HCT116 (cell line): ENCODE data around the gene SDF4. TPM values are rescaled to one million over a fixed set of nuclear protein-coding genes. Genes with fewer than 3 reads are reported as not detected.
A peak's percentile ranks its signal among the peaks of the same experiment; 100 is the strongest.

Source experiments
- ATAC-seq: fragments of 200-7000 bp; cut with Tn5 transposase; 2 replicates; pipeline ENCODE4 v1.9.1; 2020; ENCODE audit warnings: mild to moderate bottlenecking, moderate library complexity
- Bru-seq: library from RNA; stranded (reverse); fragments of 400-500 nt; gene quantifications from one replicate; lab custom pipeline; 2021; lab: Mats Ljungman, UMichigan
- BruChase-seq, 2 experiments: library from RNA; stranded (reverse); fragments of 400-500 nt; gene quantifications; one replicate each; lab custom pipeline; 2021; lab: Mats Ljungman, UMichigan
- BruUV-seq: library from RNA; stranded (reverse); fragments of 400-500 nt; replicated peaks from 2 replicates; lab custom pipeline; 2021; lab: Mats Ljungman, UMichigan
- CTCF ChIA-PET: fragments of 300-600 bp; sonication (Branson Sonifier 250); formaldehyde crosslinking; loops from one replicate; lab custom pipeline; 2021; ENCODE audit warnings: antibody characterized with exemption; lab: Charles Lee
- POLR2A ChIA-PET: fragments of 300-600, 350-600 bp; sonication (Branson Sonifier 250); formaldehyde crosslinking; loops from one replicate; lab custom pipeline; 2021; ENCODE audit warnings: antibody characterized with exemption; lab: Charles Lee
- RAD21 ChIA-PET, 2 experiments: fragments of 300-600 bp; sonication (Branson Sonifier 250); formaldehyde crosslinking; loops; one replicate each; lab custom pipeline; 2023; ENCODE audit warnings: low total read pairs in 2 of 2; ENCODE audit not compliant: uncharacterized antibody in 2 of 2, unreplicated experiment in 2 of 2, low non-redundant PET in 1 of 2; lab: Charles Lee
- DNase-seq: peaks from one replicate; pipeline ENCODE4 v3.0.0-alpha.2; 2010; ENCODE audit warnings: low read depth, low spot score
- H2AFZ ChIP-seq: fragments of 200-600 bp; shearing (Covaris generic), sonication (generic); 2 replicates; pipeline ENCODE4 v1.6.1; 2017; ENCODE audit warnings: low read depth, mixed run types, mixed read lengths, antibody characterized with exemption, low read length; ENCODE audit not compliant: poor library complexity, severe bottlenecking
- H3K27ac ChIP-seq: 2 replicates; pipeline ENCODE4 v1.5.1; 2012; ENCODE audit warnings: low read depth, low read length
- H3K27me3 ChIP-seq: fragments of 200-600 bp; sonication (generic); 2 replicates; pipeline ENCODE4 v1.6.1; 2016; ENCODE audit warnings: mixed run types, low read length, mixed read lengths; ENCODE audit not compliant: insufficient read depth
- H3K36me3 ChIP-seq, 2 experiments: fragments of 200-500 bp in 1 of 2; fragments of 200-600 bp in 1 of 2; sonication (Bioruptor generic) in 1 of 2; sonication (generic) in 1 of 2; 2 replicates each; pipeline versions ENCODE4 v1.5.1 to v1.6.1; 2014 to 2016; ENCODE audit warnings: low read length in 2 of 2, inconsistent platforms in 1 of 2, mixed read lengths in 1 of 2, mixed run types in 1 of 2; ENCODE audit not compliant: insufficient read depth in 2 of 2, control insufficient read depth in 1 of 2
- H3K4me1 ChIP-seq, 2 experiments: fragments of 200-600 bp in 1 of 2; sonication (generic) in 1 of 2; 2 replicates each; pipeline versions ENCODE4 v1.5.1 to v1.6.1; 2012 to 2017; ENCODE audit warnings: low read length in 2 of 2, inconsistent platforms in 1 of 2, mild to moderate bottlenecking in 1 of 2, mixed read lengths in 1 of 2, mixed run types in 1 of 2, moderate library complexity in 1 of 2; ENCODE audit not compliant: insufficient read depth in 2 of 2, control insufficient read depth in 1 of 2
- H3K4me2 ChIP-seq: fragments of 200-600 bp; sonication (generic); 2 replicates; pipeline ENCODE4 v1.6.1; 2017; ENCODE audit warnings: mixed run types, low read length, mixed read lengths
- H3K4me3 ChIP-seq, 2 experiments: fragments of 200-600 bp in 1 of 2; sonication (generic) in 1 of 2; replicated peaks in 1 of 2; 2 replicates each; pipeline ENCODE4 v1.5.1; 2011 to 2016; ENCODE audit warnings: low read length in 2 of 2, control low read depth in 1 of 2, low read depth in 1 of 2, mild to moderate bottlenecking in 1 of 2, mixed read lengths in 1 of 2, mixed run types in 1 of 2
- H3K79me2 ChIP-seq: fragments of 200-600 bp; sonication (generic); 2 replicates; pipeline ENCODE4 v1.6.1; 2017; ENCODE audit warnings: mild to moderate bottlenecking, mixed run types, low read length, moderate library complexity, mixed read lengths; ENCODE audit not compliant: insufficient read depth
- H3K9ac ChIP-seq: fragments of 200-600 bp; sonication (generic); 2 replicates; pipeline ENCODE4 v1.6.1; 2016; ENCODE audit warnings: low read length, mixed read lengths
- H3K9me2 ChIP-seq: fragments of 200-600 bp; sonication (generic), shearing (Covaris generic); 2 replicates; pipeline ENCODE4 v1.6.1; 2017; ENCODE audit warnings: mixed run types, mild to moderate bottlenecking, moderate library complexity; ENCODE audit not compliant: insufficient read depth
- H3K9me3 ChIP-seq, 2 experiments: fragments of 200-500 bp in 1 of 2; fragments of 200-600 bp in 1 of 2; sonication (Bioruptor generic) in 1 of 2; sonication (generic) in 1 of 2; 2 replicates each; pipeline ENCODE4 v1.6.1; 2014 to 2017; ENCODE audit warnings: low read length in 2 of 2, mixed read lengths in 2 of 2, inconsistent platforms in 1 of 2, low read depth in 1 of 2, mild to moderate bottlenecking in 1 of 2, mixed run types in 1 of 2, moderate library complexity in 1 of 2; ENCODE audit not compliant: control insufficient read depth in 1 of 2, insufficient read depth in 1 of 2
- H4K20me1 ChIP-seq: fragments of 200-600 bp; sonication (generic), shearing (Covaris generic); 2 replicates; pipeline ENCODE4 v1.6.1; 2017; ENCODE audit warnings: mixed run types, mild to moderate bottlenecking, moderate library complexity; ENCODE audit not compliant: insufficient read depth
- ATF3 ChIP-seq: IDR thresholded peaks from 2 replicates; pipeline ENCODE4 v1.6.1; 2012
- CBX3 ChIP-seq: IDR thresholded peaks from 2 replicates; pipeline ENCODE4 v1.6.1; 2012; ENCODE audit warnings: low read depth
- CEBPB ChIP-seq: IDR thresholded peaks from 2 replicates; pipeline ENCODE4 v1.6.1; 2012; ENCODE audit warnings: low read depth
- EZH2 ChIP-seq: fragments of 200-600 bp; sonication (generic); IDR thresholded peaks from 2 replicates; pipeline ENCODE4 v1.6.1; 2017; ENCODE audit warnings: antibody characterized with exemption, mixed run types
- FOSL1 ChIP-seq: IDR thresholded peaks from 2 replicates; pipeline ENCODE4 v1.6.1; 2012; ENCODE audit warnings: low read depth
- JUND ChIP-seq: IDR thresholded peaks from 2 replicates; pipeline ENCODE4 v1.6.1; 2012
- MAX ChIP-seq: IDR thresholded peaks from 2 replicates; pipeline ENCODE4 v1.6.1; 2012
- POLR2AphosphoS5 ChIP-seq: IDR thresholded peaks from 2 replicates; pipeline ENCODE4 v1.6.1; 2011; ENCODE audit warnings: mild to moderate bottlenecking, low read depth, low read length, moderate library complexity
- RAD21 ChIP-seq: IDR thresholded peaks from 2 replicates; pipeline ENCODE4 v1.6.1; 2012; ENCODE audit warnings: low read depth, mild to moderate bottlenecking
- REST ChIP-seq: IDR thresholded peaks from 2 replicates; pipeline ENCODE4 v1.6.1; 2012; ENCODE audit warnings: low read depth
- SP1 ChIP-seq: IDR thresholded peaks from 2 replicates; pipeline ENCODE4 v1.6.1; 2012; ENCODE audit warnings: low read depth
- YY1 ChIP-seq: IDR thresholded peaks from 2 replicates; pipeline ENCODE4 v1.6.1; 2011; ENCODE audit warnings: low read length, low read depth, moderate library complexity, mild to moderate bottlenecking; ENCODE audit not compliant: insufficient replicate concordance; ENCODE audit errors: extremely low read depth
- ZBTB33 ChIP-seq: IDR thresholded peaks from 2 replicates; pipeline ENCODE4 v1.6.1; 2011; ENCODE audit warnings: mild to moderate bottlenecking, low read length, moderate library complexity; ENCODE audit not compliant: insufficient replicate concordance; ENCODE audit errors: extremely low read depth
- ZFX ChIP-seq: fragments of 450-650 bp; IDR thresholded peaks from 2 replicates; pipeline ENCODE4 v1.6.1; 2017
- ZNF274 ChIP-seq: fragments of 200-500 bp; sonication (Bioruptor generic); IDR thresholded peaks from 2 replicates; pipeline ENCODE4 v1.6.1; 2014; ENCODE audit warnings: mild to moderate bottlenecking, low read depth, low read length, inconsistent platforms
- intact Hi-C: fragments of 100-400 bp; cut with micrococcal nuclease; formaldehyde crosslinking; loops from 2 replicates; pipeline ENCODE4 v1.10.0; 2022
- long read RNA-seq: library from polyadenylated mRNA; unstranded; transcript quantifications from one replicate; pipeline ENCODE4 v2.0.0, GENCODE V29; 2021; ENCODE audit not compliant: unreplicated experiment
- polyA plus RNA-seq: library from polyadenylated mRNA; unstranded; fragments of >200 nt; gene quantifications from 2 replicates; pipeline ENCODE4 v1.2.1, GENCODE V29; 2012; ENCODE audit warnings: missing spikeins
- total RNA-seq: library from RNA; stranded (reverse); gene quantifications from one replicate; pipeline ENCODE4 v1.2.1, GENCODE V29; 2021; ENCODE audit not compliant: unreplicated experiment

Gene SDF4
- 133 TPM for total RNA-seq
- 118 and 119 TPM in 2 replicates for polyA plus RNA-seq
- percentile 67 among the genes with signal in this experiment for Bru-seq, nascent RNA
- percentile 85 among the genes with signal in this experiment for BruChase-seq, experiment 1, labeled RNA remaining after a 6-hour chase
- BruChase-seq, experiment 2, labeled RNA remaining after a 2-hour chase = percentile 80 among the genes with signal in this experiment
- long read RNA-seq, transcript SDF4-202 (7 exons, 1,956 nt) = major isoform, 230 of 410 reads
- long read RNA-seq, transcript SDF4-206 (2 exons, 2,591 nt) = minor isoform, 9 of 410 reads
- long read RNA-seq, transcript SDF4-207 (3 exons, 3,516 nt) = minor isoform, 23 of 410 reads
- long read RNA-seq, transcript SDF4-201 (7 exons, 2,079 nt) = minor isoform, 9 of 410 reads
- long read RNA-seq, partial matches to known transcripts = 123 of 410 reads
- long read RNA-seq, other reads (novel, unspliced or antisense) = 16 of 410 reads

GRCh38 chr1:1231400-1232207 is at the start of gene SDF4:
Gene SDF4 (minus strand): TSS chr1:1232001. CDS start chr1:1228772, 3,229 bp downstream.
- Histone ChIP-seq H3K27ac (peak within 1 kb of the TSS; percentile 98), H2AFZ (no peak within 1 kb of the TSS), H4K20me1 (no peaks in the 10 kb centered on the region), H3K4me2 (peak within 1 kb of the TSS; percentile 76), H3K9me3 (no peaks in the 10 kb centered on the region), H3K27me3 (no peaks in the 10 kb centered on the region), H3K9me2 (no peaks in the 10 kb centered on the region), H3K36me3 (peaks cover 7 to 18% of the 10 kb centered on the region in 2 experiments; a peak in 2 of 4 replicates), H3K4me3 (peak within 1 kb of the TSS; percentile 68 to 87), H3K9ac (peak within 1 kb of the TSS; percentile 81), H3K79me2 (peaks cover 70% of the 10 kb centered on the region), H3K4me1 (peaks cover 3 to 19% of the 10 kb centered on the region in 2 experiments; a peak in 1 of 4 replicates)
- peak; percentile 88 for DNase-seq
- RAD21 ChIA-PET = no interaction called here
- no TSS peak for BruUV-seq
- POLR2A ChIA-PET = interaction anchor here (1.1 kb wide), 1 partner anchor 74 kb away, joined by 3 read pairs; no protein-coding TSS in a partner anchor
- CTCF ChIA-PET = interaction anchor here (1.4 kb wide), 1 partner anchor 109 kb away, joined by 10 read pairs; no protein-coding TSS in a partner anchor
- peak; percentile 91 for ATAC-seq
- intact Hi-C loops = loop anchor here (2.0 kb wide), 1 partner anchor 109 kb away; no protein-coding TSS in a partner anchor
- TF ChIP-seq ZBTB33 (no peak), CBX3 (no peak), EZH2 (no peak), YY1 (peak; percentile 100), REST (no peak), POLR2AphosphoS5 (peak; percentile 75), MAX (no peak), RAD21 (no peak), ZNF274 (no peak), SP1 (no peak), CEBPB (no peak), ATF3 (no peak), ZFX (peak; percentile 84; the same call in 1 of the 2 replicates), JUND (no peak), FOSL1 (no peak)
